ENCODE data around the gene EVL. TPM values are rescaled to one million over a fixed set of nuclear protein-coding genes. Genes with fewer than 3 reads are reported as not detected.
"Not testable (repeated sequence)": the region's sequence is repeated elsewhere in the genome, so short reads cannot be mapped to it uniquely, and the experiment has no call there.

EVL gene
- 100 to 1,000 TPM; 130 to 192 (median 156) TPM for polyA plus RNA-seq (ENCODE audit: insufficient read length in 3 of 3)
- long read RNA-seq, donor 1, transcript EVL-217 (3 exons, 1,547 nt), result minor isoform, 5 of 48 reads
- long read RNA-seq, donor 1, transcript EVL-202 (14 exons, 2,353 nt), result major isoform, 14 of 48 reads
- long read RNA-seq, donor 1, partial matches to known transcripts, result 26 of 48 reads
- long read RNA-seq, donor 1, other reads (novel, unspliced or antisense), result 0 of 48 reads
- long read RNA-seq, donor 2, transcript EVL-202 (14 exons, 2,353 nt), result major isoform, 10 of 42 reads
- long read RNA-seq, donor 2, partial matches to known transcripts, result 27 of 42 reads
- long read RNA-seq, donor 2, other reads (novel, unspliced or antisense), result 0 of 42 reads
- long read RNA-seq, donor 3, transcript EVL-217 (3 exons, 1,547 nt), result minor isoform, 7 of 45 reads
- long read RNA-seq, donor 3, transcript EVL-202 (14 exons, 2,353 nt), result major isoform, 19 of 45 reads
- long read RNA-seq, donor 3, partial matches to known transcripts, result 10 of 45 reads
- long read RNA-seq, donor 3, other reads (novel, unspliced or antisense), result 7 of 45 reads
- long read RNA-seq, donor 4, transcript EVL-217 (3 exons, 1,547 nt), result major isoform, 15 of 48 reads
- long read RNA-seq, donor 4, transcript EVL-202 (14 exons, 2,353 nt), result minor isoform, 14 of 48 reads
- long read RNA-seq, donor 4, partial matches to known transcripts, result 17 of 48 reads
- long read RNA-seq, donor 4, other reads (novel, unspliced or antisense), result 0 of 48 reads
- long read RNA-seq, donor 5, result 0 reads
- long read RNA-seq, donor 6, transcript EVL-202 (14 exons, 2,353 nt), result minor isoform, 5 of 21 reads
- long read RNA-seq, donor 6, transcript EVL-217 (3 exons, 1,547 nt), result major isoform, 14 of 21 reads
- long read RNA-seq, donor 6, partial matches to known transcripts, result 0 of 21 reads
- long read RNA-seq, donor 6, other reads (novel, unspliced or antisense), result 0 of 21 reads
- long read RNA-seq, donor 7, transcript EVL-217 (3 exons, 1,547 nt), result minor isoform, 7 of 47 reads
- long read RNA-seq, donor 7, transcript EVL-202 (14 exons, 2,353 nt), result major isoform, 12 of 47 reads
- long read RNA-seq, donor 7, partial matches to known transcripts, result 27 of 47 reads
- long read RNA-seq, donor 7, other reads (novel, unspliced or antisense), result 0 of 47 reads
- long read RNA-seq, donor 8, result 0 reads
- long read RNA-seq, donor 9, transcript EVL-217 (3 exons, 1,547 nt), result minor isoform, 5 of 29 reads
- long read RNA-seq, donor 9, transcript EVL-202 (14 exons, 2,353 nt), result major isoform, 7 of 29 reads
- long read RNA-seq, donor 9, partial matches to known transcripts, result 17 of 29 reads
- long read RNA-seq, donor 9, other reads (novel, unspliced or antisense), result 0 of 29 reads
- long read RNA-seq, donor 10, transcript EVL-202 (14 exons, 2,353 nt), result major isoform, 14 of 42 reads
- long read RNA-seq, donor 10, partial matches to known transcripts, result 24 of 42 reads
- long read RNA-seq, donor 10, other reads (novel, unspliced or antisense), result 0 of 42 reads
- long read RNA-seq, donor 11, transcript EVL-202 (14 exons, 2,353 nt), result major isoform, 11 of 34 reads
- long read RNA-seq, donor 11, partial matches to known transcripts, result 17 of 34 reads
- long read RNA-seq, donor 11, other reads (novel, unspliced or antisense), result 0 of 34 reads
- long read RNA-seq, donor 12, transcript EVL-217 (3 exons, 1,547 nt), result minor isoform, 6 of 15 reads
- long read RNA-seq, donor 12, transcript EVL-202 (14 exons, 2,353 nt), result major isoform, 8 of 15 reads
- long read RNA-seq, donor 12, partial matches to known transcripts, result 0 of 15 reads
- long read RNA-seq, donor 12, other reads (novel, unspliced or antisense), result 0 of 15 reads
- long read RNA-seq, donor 13, result 0 reads
- long read RNA-seq, donor 14, transcript EVL-202 (14 exons, 2,353 nt), result major isoform, 18 of 33 reads
- long read RNA-seq, donor 14, partial matches to known transcripts, result 12 of 33 reads
- long read RNA-seq, donor 14, other reads (novel, unspliced or antisense), result 0 of 33 reads
- long read RNA-seq, donor 15, transcript EVL-202 (14 exons, 2,353 nt), result major isoform, 5 of 10 reads
- long read RNA-seq, donor 15, transcript EVL-217 (3 exons, 1,547 nt), result major isoform, 5 of 10 reads
- long read RNA-seq, donor 15, partial matches to known transcripts, result 0 of 10 reads
- long read RNA-seq, donor 15, other reads (novel, unspliced or antisense), result 0 of 10 reads
- long read RNA-seq, donor 16, transcript EVL-217 (3 exons, 1,547 nt), result minor isoform, 30 of 218 reads
- long read RNA-seq, donor 16, transcript EVL-202 (14 exons, 2,353 nt), result major isoform, 42 of 218 reads
- long read RNA-seq, donor 16, partial matches to known transcripts, result 139 of 218 reads
- long read RNA-seq, donor 16, other reads (novel, unspliced or antisense), result 0 of 218 reads

GRCh38 chr14:100065111-100065871, at the start of gene EVL:
EVL (plus strand) TSS chr14:100065422; CDS start chr14:100065501, 79 bp downstream.
- DNase-seq (ENCODE audit: extremely low read depth in 1 of 11, low read depth in 9 of 11, low spot score in 4 of 11), result no peak

- no peak for DNase-seq (ENCODE audit: extremely low read depth in 1 of 11, low read depth in 9 of 11, low spot score in 4 of 11)
Measured at GRCh38 chr14:100017553-100017952, 47.7 kb upstream of the EVL start.

- no peak for DNase-seq (ENCODE audit: extremely low read depth in 1 of 11, low read depth in 9 of 11, low spot score in 4 of 11)
Measured at GRCh38 chr14:100018054-100018453, 47.2 kb upstream of the EVL start.

- DNase-seq (ENCODE audit: extremely low read depth in 1 of 11, low read depth in 9 of 11, low spot score in 4 of 11), result no peak
Measured at GRCh38 chr14:100018482-100018881, 46.7 kb upstream of the EVL start.

GRCh38 chr14:100019156-100019744, 46.0 kb upstream of the EVL start:
- DNase-seq (ENCODE audit: extremely low read depth in 1 of 11, low read depth in 9 of 11, low spot score in 4 of 11), result peak in 5 of 11 donors; percentile 24 to 56 (median 51)

GRCh38 chr14:100020629-100021028, 44.6 kb upstream of the EVL start:
- DNase-seq (ENCODE audit: extremely low read depth in 1 of 11, low read depth in 9 of 11, low spot score in 4 of 11), result no peak

GRCh38 chr14:100022772-100023451, 42.3 kb upstream of the EVL start:
- DNase-seq (ENCODE audit: extremely low read depth in 1 of 11, low read depth in 9 of 11, low spot score in 4 of 11), result peak in 10 of 11 donors; percentile 12 to 79 (median 54)

- no peak for DNase-seq (ENCODE audit: extremely low read depth in 1 of 11, low read depth in 9 of 11, low spot score in 4 of 11)
Measured at GRCh38 chr14:100025111-100025510, 40.1 kb upstream of the EVL start.

- no peak for DNase-seq (ENCODE audit: extremely low read depth in 1 of 11, low read depth in 9 of 11, low spot score in 4 of 11)
Measured at GRCh38 chr14:100027771-100028490, 37.3 kb upstream of the EVL start.

GRCh38 chr14:100028990-100029677, 36.1 kb upstream of the EVL start:
- DNase-seq (ENCODE audit: extremely low read depth in 1 of 11, low read depth in 9 of 11, low spot score in 4 of 11), result no peak

GRCh38 chr14:100030006-100030405, 35.2 kb upstream of the EVL start:
- DNase-seq (ENCODE audit: extremely low read depth in 1 of 11, low read depth in 9 of 11, low spot score in 4 of 11), result not testable (repeated sequence)

- no peak for DNase-seq (ENCODE audit: extremely low read depth in 1 of 11, low read depth in 9 of 11, low spot score in 4 of 11)
Measured at GRCh38 chr14:100030452-100031153, 34.6 kb upstream of the EVL start.

GRCh38 chr14:100031506-100032281, 33.5 kb upstream of the EVL start:
- no peak for DNase-seq (ENCODE audit: extremely low read depth in 1 of 11, low read depth in 9 of 11, low spot score in 4 of 11)
